Measurements from ENCODE around the gene EYA2. TPM values are rescaled to one million over a fixed set of nuclear protein-coding genes. Genes with fewer than 3 reads are reported as not detected.
A peak's percentile ranks its signal among the peaks of the same experiment; 100 is the strongest.

EYA2 gene
- polyA plus RNA-seq, 10 donors = 1.3 to 7.0 (median 2.5) TPM

GRCh38 chr20:46978951-46979491 is 84.4 kb downstream of the EYA2 start:
- peak; percentile 19 to 29 (median 22) for DNase-seq

- no peak for DNase-seq
These were observed 85.1 kb downstream of the EYA2 start for GRCh38 chr20:46979603-46980241.

GRCh38 chr20:46981184-46981583 is 86.5 kb downstream of the EYA2 start:
- DNase-seq = no peak

GRCh38 chr20:46983466-46983865 is 88.8 kb downstream of the EYA2 start:
- DNase-seq = no peak

GRCh38 chr20:46984405-46984804 is 89.8 kb downstream of the EYA2 start:
- DNase-seq = no peak

- DNase-seq = peak in 1 of 3 donors; percentile 20
These were observed 90.6 kb downstream of the EYA2 start for GRCh38 chr20:46985250-46985649.

- peak in 1 of 3 donors; percentile 29 for DNase-seq
These were observed 91.0 kb downstream of the EYA2 start for GRCh38 chr20:46985671-46986070.

GRCh38 chr20:46987001-46987400 is 92.4 kb downstream of the EYA2 start:
- no peak for DNase-seq

GRCh38 chr20:46990017-46990595 is 95.5 kb downstream of the EYA2 start:
- DNase-seq = peak in 2 of 3 donors; percentile 19 to 41

GRCh38 chr20:46990596-46991104 is 96.0 kb downstream of the EYA2 start:
- DNase-seq = no peak

GRCh38 chr20:46991168-46991567 is 96.5 kb downstream of the EYA2 start:
- DNase-seq = no peak

- no peak for DNase-seq
These were observed 97.4 kb downstream of the EYA2 start for GRCh38 chr20:46991880-46992639.

GRCh38 chr20:46992640-46993035 is 98.0 kb downstream of the EYA2 start:
- no peak for DNase-seq

GRCh38 chr20:46993465-46994095 is 98.9 kb downstream of the EYA2 start:
- DNase-seq = no peak

- no peak for DNase-seq
These were observed 99.7 kb downstream of the EYA2 start for GRCh38 chr20:46994341-46994740.

GRCh38 chr20:46995561-46996142 is 101.0 kb downstream of the EYA2 start:
- DNase-seq = no peak

GRCh38 chr20:46997187-46997586 is 102.5 kb downstream of the EYA2 start:
- no peak for DNase-seq

- no peak for DNase-seq
These were observed 104.0 kb downstream of the EYA2 start for GRCh38 chr20:46998477-46999240.

GRCh38 chr20:46999801-47000465 is 105.3 kb downstream of the EYA2 start:
- no peak for DNase-seq

GRCh38 chr20:47003223-47003622 is 108.6 kb downstream of the EYA2 start:
- no peak for DNase-seq
